Measurements from ENCODE around the gene DMBX1. TPM values are rescaled to one million over a fixed set of nuclear protein-coding genes. Genes with fewer than 3 reads are reported as not detected.

Gene DMBX1
- total and polyA plus RNA-seq, 2 of the 4 experiments (the other 2 are of a cell fraction) = not detected

DNA sequence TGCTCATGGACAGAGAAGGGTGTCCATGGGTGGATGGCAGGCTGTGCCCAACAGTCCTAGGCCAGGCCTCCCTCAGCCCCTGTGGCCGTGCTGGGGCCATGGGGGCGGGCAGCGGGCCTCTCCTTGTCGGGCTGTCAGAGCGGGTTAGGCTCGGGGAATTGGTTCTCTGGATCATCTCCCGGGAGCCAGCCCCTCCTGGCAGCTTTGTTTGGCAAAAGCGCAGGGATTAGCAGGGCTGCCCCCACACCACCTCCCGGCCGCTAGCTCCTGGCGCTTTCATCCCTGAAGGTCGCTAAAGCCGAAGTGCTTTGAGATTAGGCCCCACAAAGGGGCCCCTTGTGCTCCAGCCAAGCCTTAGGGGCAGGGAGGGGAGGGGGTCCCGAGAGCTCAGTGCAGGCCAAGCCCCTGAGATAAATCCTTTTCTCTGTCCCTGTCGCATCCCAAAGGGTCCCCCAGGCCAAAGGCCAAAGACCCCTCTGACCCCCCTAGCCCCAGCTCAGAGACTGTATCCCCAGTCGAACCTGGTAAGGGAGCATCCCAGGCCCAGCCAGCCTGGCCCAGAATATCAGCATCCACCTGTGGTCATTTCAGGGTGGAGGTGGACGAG is 9.8 kb upstream of the DMBX1 start:
- Histone ChIP-seq H3K4me3 (ENCODE audit: insufficient read depth, low read depth, low read length) (no peak overlapping the region), H3K79me1 (ENCODE audit: low read depth in 1 of 2, low read length in 2 of 2) (no peaks in the 10 kb centered on the region), H2BK15ac (ENCODE audit: low read depth, low read length) (no peak overlapping the region), H3K27me3 (ENCODE audit: control insufficient read depth, insufficient read depth, low read length) (peaks cover 79% of the 10 kb centered on the region), H3K4me2 (ENCODE audit: low read depth, low read length) (no peak overlapping the region), H4K91ac (ENCODE audit: insufficient read depth, low read depth, low read length) (no peak overlapping the region), H3K14ac (replicated peaks; ENCODE audit: low read depth, low read length) (no peak overlapping the region), H2BK5ac (ENCODE audit: low read depth, low read length, poor library complexity, severe bottlenecking) (no peak overlapping the region), H3K9ac (ENCODE audit: low read depth, low read length) (no peak overlapping the region), H3K23ac (ENCODE audit: low read depth, low read length) (no peak overlapping the region), H3K36me3 (ENCODE audit: control insufficient read depth, insufficient read depth, low read length) (no peaks in the 10 kb centered on the region), H3K18ac (ENCODE audit: low read depth, low read length) (no peak overlapping the region), H4K5ac (ENCODE audit: low read depth, low read length) (no peak overlapping the region), H3K4me1 (ENCODE audit: control insufficient read depth, insufficient read depth, low read length) (no peaks in the 10 kb centered on the region), H2BK20ac (ENCODE audit: low read depth, low read length) (no peak overlapping the region), H3K9me3 (ENCODE audit: control insufficient read depth, insufficient read depth, low read length) (no peaks in the 10 kb centered on the region), H4K8ac (ENCODE audit: low read depth in 2 of 2, low read length in 2 of 2) (no peak overlapping the region), H3K9me1 (ENCODE audit: insufficient read depth, low read length) (no peaks in the 10 kb centered on the region), H3K4ac (ENCODE audit: low read depth, low read length) (no peak overlapping the region), H3K27ac (ENCODE audit: insufficient read depth, low read length) (no peak overlapping the region), H2AK5ac (ENCODE audit: low read depth, low read length) (no peak overlapping the region), H2AFZ (replicated peaks; ENCODE audit: low read length, poor library complexity) (no peak overlapping the region), H4K20me1 (ENCODE audit: insufficient read depth, low read length) (no peaks in the 10 kb centered on the region), H3K56ac (ENCODE audit: extremely low read depth, insufficient read depth, low read length) (no peak overlapping the region), H2AK9ac (replicated peaks; ENCODE audit: low read depth, low read length, poor library complexity) (no peak overlapping the region), H2BK120ac (ENCODE audit: low read depth, low read length) (no peak overlapping the region)
- dilution Hi-C loops (cut with HindIII; ENCODE audit: low sequenced_read_pairs, unreplicated experiment) = no loop called here
- POLR2A ChIA-PET (ENCODE audit: unreplicated experiment) = no interaction called here
- no TSS peak for BruUV-seq (replicated peaks)
- intact Hi-C loops (cut with micrococcal nuclease) = loop anchor here (5.0 kb wide), 1 partner anchor 67 kb away; no protein-coding TSS in a partner anchor
- WGBS, 2 experiments (ENCODE audit: extremely low coverage in 2 of 2, insufficient read length in 1 of 2) = 3% methylated on average over 5 of the region's 17 CpGs; no CpG with 5 or more reads in 1 of the 2 experiments
- no peak for ATAC-seq (ENCODE audit: low read depth)
- no peak for DNase-seq
- in situ Hi-C loops (cut with MboI; ENCODE audit: low sequenced_read_pairs) = loop anchor here (5.0 kb wide), 1 partner anchor 47 kb away; no protein-coding TSS in a partner anchor
- CTCF ChIA-PET = interaction anchor here (0.8 kb wide), 1 partner anchor 13 kb away, joined by 4 read pairs; no protein-coding TSS in a partner anchor
- TF ChIP-seq RAD21 (IDR thresholded peaks at IDR 0.05; ENCODE audit: low read length) (no peak), POLR2A (IDR thresholded peaks at IDR 0.05; ENCODE audit: low read depth, low read length) (no peak), MXI1 (IDR thresholded peaks at IDR 0.05; ENCODE audit: borderline replicate concordance, low read depth, low read length) (no peak), MAZ (IDR thresholded peaks at IDR 0.05; ENCODE audit: borderline replicate concordance, low read depth, low read length) (no peak), CEBPB (IDR thresholded peaks at IDR 0.05; ENCODE audit: low read depth, low read length) (no peak), CHD1 (IDR thresholded peaks at IDR 0.05; ENCODE audit: low read depth, low read length) (no peak), BHLHE40 (IDR thresholded peaks at IDR 0.05; ENCODE audit: low read depth, low read length) (no peak), RFX5 (IDR thresholded peaks at IDR 0.05; ENCODE audit: low read depth, low read length) (no peak), SMC3 (IDR thresholded peaks at IDR 0.05; ENCODE audit: low read depth, low read length) (no peak), RCOR1 (IDR thresholded peaks at IDR 0.05; ENCODE audit: insufficient replicate concordance, low read length) (no peak), MAFK (IDR thresholded peaks at IDR 0.05; ENCODE audit: low read depth, low read length) (no peak), FOS (IDR thresholded peaks at IDR 0.05; ENCODE audit: low read depth, low read length) (no peak), NFE2L2 (IDR thresholded peaks at IDR 0.05; ENCODE audit: low read depth, low read length) (no peak)
- TF ChIP-seq, protein P1, sequence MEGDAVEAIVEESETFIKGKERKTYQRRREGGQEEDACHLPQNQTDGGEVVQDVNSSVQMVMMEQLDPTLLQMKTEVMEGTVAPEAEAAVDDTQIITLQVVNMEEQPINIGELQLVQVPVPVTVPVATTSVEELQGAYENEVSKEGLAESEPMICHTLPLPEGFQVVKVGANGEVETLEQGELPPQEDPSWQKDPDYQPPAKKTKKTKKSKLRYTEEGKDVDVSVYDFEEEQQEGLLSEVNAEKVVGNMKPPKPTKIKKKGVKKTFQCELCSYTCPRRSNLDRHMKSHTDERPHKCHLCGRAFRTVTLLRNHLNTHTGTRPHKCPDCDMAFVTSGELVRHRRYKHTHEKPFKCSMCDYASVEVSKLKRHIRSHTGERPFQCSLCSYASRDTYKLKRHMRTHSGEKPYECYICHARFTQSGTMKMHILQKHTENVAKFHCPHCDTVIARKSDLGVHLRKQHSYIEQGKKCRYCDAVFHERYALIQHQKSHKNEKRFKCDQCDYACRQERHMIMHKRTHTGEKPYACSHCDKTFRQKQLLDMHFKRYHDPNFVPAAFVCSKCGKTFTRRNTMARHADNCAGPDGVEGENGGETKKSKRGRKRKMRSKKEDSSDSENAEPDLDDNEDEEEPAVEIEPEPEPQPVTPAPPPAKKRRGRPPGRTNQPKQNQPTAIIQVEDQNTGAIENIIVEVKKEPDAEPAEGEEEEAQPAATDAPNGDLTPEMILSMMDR (conservative IDR thresholded peaks at IDR 0.05; ENCODE audit: low read depth, low read length) = no peak
- TF ChIP-seq, protein P2, sequence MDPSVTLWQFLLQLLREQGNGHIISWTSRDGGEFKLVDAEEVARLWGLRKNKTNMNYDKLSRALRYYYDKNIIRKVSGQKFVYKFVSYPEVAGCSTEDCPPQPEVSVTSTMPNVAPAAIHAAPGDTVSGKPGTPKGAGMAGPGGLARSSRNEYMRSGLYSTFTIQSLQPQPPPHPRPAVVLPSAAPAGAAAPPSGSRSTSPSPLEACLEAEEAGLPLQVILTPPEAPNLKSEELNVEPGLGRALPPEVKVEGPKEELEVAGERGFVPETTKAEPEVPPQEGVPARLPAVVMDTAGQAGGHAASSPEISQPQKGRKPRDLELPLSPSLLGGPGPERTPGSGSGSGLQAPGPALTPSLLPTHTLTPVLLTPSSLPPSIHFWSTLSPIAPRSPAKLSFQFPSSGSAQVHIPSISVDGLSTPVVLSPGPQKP (IDR thresholded peaks at IDR 0.05; ENCODE audit: borderline replicate concordance, low read depth, low read length) = no peak
- TF ChIP-seq, protein P3, sequence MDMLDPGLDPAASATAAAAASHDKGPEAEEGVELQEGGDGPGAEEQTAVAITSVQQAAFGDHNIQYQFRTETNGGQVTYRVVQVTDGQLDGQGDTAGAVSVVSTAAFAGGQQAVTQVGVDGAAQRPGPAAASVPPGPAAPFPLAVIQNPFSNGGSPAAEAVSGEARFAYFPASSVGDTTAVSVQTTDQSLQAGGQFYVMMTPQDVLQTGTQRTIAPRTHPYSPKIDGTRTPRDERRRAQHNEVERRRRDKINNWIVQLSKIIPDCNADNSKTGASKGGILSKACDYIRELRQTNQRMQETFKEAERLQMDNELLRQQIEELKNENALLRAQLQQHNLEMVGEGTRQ (IDR thresholded peaks at IDR 0.05; ENCODE audit: low read depth, low read length) = no peak
